DOHH2 (cell line): ENCODE measurements around the gene PCDH15.

Experiments used
- H3F3A ChIP-seq: fragments of 200-600 bp; sonication (generic), shearing (Covaris generic); 2 replicates; pipeline ENCODE4 v1.6.0; 2016; ENCODE audit warnings: antibody characterized with exemption, mild to moderate bottlenecking; ENCODE audit not compliant: control insufficient read depth, insufficient read depth
- H3K27ac ChIP-seq: fragments of 200-600 bp; sonication (generic); 2 replicates; pipeline ENCODE4 v1.5.1; 2014; ENCODE audit warnings: low read depth, mild to moderate bottlenecking, low read length, moderate library complexity
- H3K27me3 ChIP-seq: fragments of 200-600 bp; sonication (generic); 2 replicates; pipeline ENCODE4 v1.6.1; 2014; ENCODE audit warnings: mild to moderate bottlenecking, low read length, mixed read lengths; ENCODE audit not compliant: control insufficient read depth
- H3K36me3 ChIP-seq: fragments of 200-600 bp; sonication (generic); 2 replicates; pipeline ENCODE4 v1.6.1; 2014; ENCODE audit warnings: mild to moderate bottlenecking, low read length, moderate library complexity, mixed read lengths; ENCODE audit not compliant: control insufficient read depth
- H3K4me1 ChIP-seq: fragments of 200-600 bp; sonication (generic); 2 replicates; pipeline ENCODE4 v1.6.1; 2014; ENCODE audit warnings: mild to moderate bottlenecking, low read length, mixed read lengths; ENCODE audit not compliant: control insufficient read depth
- H3K4me2 ChIP-seq: fragments of 200-600 bp; sonication (generic); 2 replicates; pipeline ENCODE4 v1.6.0; 2014; ENCODE audit warnings: mild to moderate bottlenecking, low read length, moderate library complexity
- H3K4me3 ChIP-seq: fragments of 200-600 bp; sonication (generic); 2 replicates; pipeline ENCODE4 v1.5.1; 2014; ENCODE audit warnings: mild to moderate bottlenecking, low read length, mixed read lengths
- H3K79me2 ChIP-seq: fragments of 200-600 bp; sonication (generic); 2 replicates; pipeline ENCODE4 v1.6.1; 2014; ENCODE audit warnings: mild to moderate bottlenecking, low read length, mixed read lengths; ENCODE audit not compliant: control insufficient read depth
- H3K9me2 ChIP-seq: fragments of 200-600 bp; sonication (generic); replicated peaks from 2 replicates; pipeline ENCODE4 v1.6.1; 2014; ENCODE audit warnings: mild to moderate bottlenecking, low read length, mixed read lengths; ENCODE audit not compliant: control insufficient read depth
- H3K9me3 ChIP-seq: fragments of 200-600 bp; sonication (generic); 2 replicates; pipeline ENCODE4 v1.6.1; 2014; ENCODE audit warnings: antibody characterized with exemption, low read length, mixed read lengths; ENCODE audit not compliant: control insufficient read depth, insufficient read depth
- H4K20me1 ChIP-seq: fragments of 200-600 bp; sonication (generic); 2 replicates; pipeline ENCODE4 v1.6.0; 2014; ENCODE audit warnings: low read depth, mild to moderate bottlenecking, antibody characterized with exemption, low read length, moderate library complexity; ENCODE audit not compliant: control insufficient read depth, insufficient read depth
- CTCF ChIP-seq: fragments of 200-600 bp; sonication (generic); IDR thresholded peaks from one replicate; pipeline ENCODE4 v1.5.1; 2014; ENCODE audit warnings: antibody characterized with exemption, mild to moderate bottlenecking, low read depth, low read length; ENCODE audit not compliant: poor library complexity, severe bottlenecking
- EZH2phosphoT487 ChIP-seq: fragments of 200-600 bp; sonication (generic); IDR thresholded peaks from 2 replicates; pipeline ENCODE4 v1.6.1; 2017; ENCODE audit warnings: borderline replicate concordance, mild to moderate bottlenecking, antibody characterized with exemption, low read length, moderate library complexity, mixed read lengths

The PCDH15 gene

GRCh38 chr10:54065106-54065505 is 735.9 kb downstream of the PCDH15 start:
- Histone ChIP-seq H3K4me2 (no peak overlapping the region), H3K79me2 (no peaks in the 10 kb centered on the region)

DNA sequence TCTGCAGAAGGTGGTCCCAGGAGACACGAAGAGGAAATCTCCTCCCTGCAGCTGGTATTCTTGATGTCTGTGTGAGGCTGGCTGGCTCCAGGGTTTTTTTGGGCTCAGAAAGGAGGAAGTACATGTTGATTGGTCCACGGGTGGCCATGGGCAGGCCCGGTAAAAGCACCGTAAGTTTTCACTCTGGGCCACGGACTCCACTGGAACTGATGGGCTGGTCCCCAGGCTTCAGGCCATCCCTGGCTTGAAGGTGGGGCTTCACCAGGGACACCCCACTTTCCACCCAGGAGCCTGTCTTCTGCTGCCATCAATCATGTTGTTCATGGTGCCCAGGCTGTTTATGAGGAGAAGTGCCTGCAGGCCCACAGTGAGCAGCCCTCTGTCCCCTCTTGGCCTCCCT is 736.8 kb downstream of the PCDH15 start:
- Histone ChIP-seq H3K4me3 (no peak overlapping the region), H4K20me1 (no peaks in the 10 kb centered on the region), H3K9me2 (no peaks in the 10 kb centered on the region), H3F3A (no peaks in the 10 kb centered on the region), H3K4me1 (no peaks in the 10 kb centered on the region), H3K36me3 (no peaks in the 10 kb centered on the region), H3K79me2 (no peaks in the 10 kb centered on the region), H3K27ac (no peak overlapping the region), H3K4me2 (no peak overlapping the region), H3K9me3 (peaks cover 3% of the 10 kb centered on the region; the same call in 1 of the 2 replicates), H3K27me3 (no peaks in the 10 kb centered on the region)
- no peak for TF ChIP-seq CTCF
- no peak for TF ChIP-seq EZH2phosphoT487

More at GRCh38 chr10:54065106-54065505, 735.9 kb downstream of the PCDH15 start:
- no peaks in the 10 kb centered on the region for H3K36me3 ChIP-seq
- H3K9me3 ChIP-seq = no peaks in the 10 kb centered on the region
- no peaks in the 10 kb centered on the region for H3K4me1 ChIP-seq
- no peaks in the 10 kb centered on the region for H4K20me1 ChIP-seq
- no peaks in the 10 kb centered on the region for H3K27me3 ChIP-seq
- no peaks in the 10 kb centered on the region for H3F3A ChIP-seq
- H3K4me3 ChIP-seq = no peak overlapping the region
- H3K9me2 ChIP-seq = no peaks in the 10 kb centered on the region
- TF ChIP-seq CTCF (no peak), EZH2phosphoT487 (no peak)
- no peak overlapping the region for H3K27ac ChIP-seq

DNA sequence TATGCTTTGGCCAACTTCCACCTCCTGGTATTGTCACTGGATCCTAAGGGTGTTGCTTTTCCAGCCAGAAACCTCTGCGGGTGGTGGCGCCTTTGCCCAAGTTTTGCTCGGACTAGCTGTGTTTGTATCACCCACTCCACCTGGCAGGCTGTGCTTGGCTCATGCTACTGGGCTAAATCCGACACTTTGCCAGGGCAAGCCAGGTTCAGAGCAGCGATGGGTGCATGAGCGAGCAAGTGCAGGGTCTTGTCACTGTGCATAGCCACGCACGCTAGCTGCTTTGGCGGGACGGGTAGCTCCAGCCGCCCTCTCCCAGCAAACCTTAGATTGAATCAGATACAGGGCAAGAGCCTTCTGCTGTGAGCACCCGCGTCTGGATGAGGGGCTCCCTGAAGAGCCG is 737.5 kb downstream of the PCDH15 start:
- H3K9me3 ChIP-seq = peaks cover 3% of the 10 kb centered on the region; the same call in 1 of the 2 replicates
- H3K4me1 ChIP-seq = no peaks in the 10 kb centered on the region
- H4K20me1 ChIP-seq = no peaks in the 10 kb centered on the region
- no peaks in the 10 kb centered on the region for H3K27me3 ChIP-seq
- no peaks in the 10 kb centered on the region for H3K9me2 ChIP-seq
- no peak overlapping the region for H3K27ac ChIP-seq
- H3K36me3 ChIP-seq = no peaks in the 10 kb centered on the region
- H3F3A ChIP-seq = no peaks in the 10 kb centered on the region
- H3K79me2 ChIP-seq = no peaks in the 10 kb centered on the region
- H3K4me2 ChIP-seq = no peak overlapping the region
- no peak for TF ChIP-seq CTCF
- TF ChIP-seq EZH2phosphoT487 = no peak
- H3K4me3 ChIP-seq = no peak overlapping the region
